Esophagus muscularis mucosa (tissue), 4 donors: Measurements from ENCODE around the gene ERN2.
"Not testable (repeated sequence)": the region's sequence is repeated elsewhere in the genome, so short reads cannot be mapped to it uniquely, and the experiment has no call there.

ENCODE experiments used
- CTCF ChIP-seq, 3 experiments: fragments of 200-600 bp in 2 of 3; fragments of 450-650 bp in 1 of 3; sonication (generic) in 2 of 3; IDR thresholded peaks; one replicate each; pipeline ENCODE4 v1.5.1; 2017 to 2019; ENCODE audit warnings: antibody characterized with exemption in 3 of 3, mild to moderate bottlenecking in 2 of 3, moderate library complexity in 1 of 3
- EP300 ChIP-seq: sonication (generic); formaldehyde crosslinking; IDR thresholded peaks from one replicate; pipeline ENCODE4 v1.6.1; 2017; ENCODE audit warnings: antibody characterized with exemption
- POLR2A ChIP-seq: fragments of 450-650 bp; IDR thresholded peaks from one replicate; pipeline ENCODE4 v1.6.1; 2017; ENCODE audit warnings: antibody characterized with exemption, moderate library complexity, mild to moderate bottlenecking, low read depth
- POLR2AphosphoS5 ChIP-seq, 2 donors: sonication (generic); formaldehyde crosslinking; IDR thresholded peaks; one replicate each; pipeline ENCODE4 v1.6.1; 2017; ENCODE audit warnings: antibody characterized with exemption in 2 of 2

GRCh38 chr16:23751053-23751452, 38.0 kb upstream of the ERN2 start:
- not testable (repeated sequence) for TF ChIP-seq CTCF (IDR thresholded peaks at IDR 0.05); POLR2AphosphoS5 (IDR thresholded peaks at IDR 0.05); POLR2A; EP300
